OCI-LY1 (cell line): ENCODE measurements around the gene LMO1.

Experiments
- H2AFZ ChIP-seq: fragments of 200-600 bp; sonication (generic), shearing (Covaris generic); 2 replicates; pipeline ENCODE4 v1.6.0; 2014; ENCODE audit warnings: antibody characterized with exemption, mild to moderate bottlenecking, low read length
- H3F3A ChIP-seq: fragments of 200-600 bp; sonication (generic), shearing (Covaris generic); 2 replicates; pipeline ENCODE4 v1.6.0; 2014; ENCODE audit warnings: mild to moderate bottlenecking, antibody characterized with exemption, low read length, moderate library complexity; ENCODE audit not compliant: insufficient read depth
- H3K27ac ChIP-seq: fragments of 200-600 bp; sonication (generic); 2 replicates; pipeline ENCODE4 v1.5.1; 2014; ENCODE audit warnings: low read length, mixed run types, mild to moderate bottlenecking, low read depth; ENCODE audit not compliant: poor library complexity, severe bottlenecking
- H3K27me3 ChIP-seq: fragments of 200-600 bp; sonication (generic); 2 replicates; pipeline ENCODE4 v1.6.0; 2014; ENCODE audit warnings: antibody characterized with exemption, mild to moderate bottlenecking, low read length, moderate library complexity; ENCODE audit not compliant: insufficient read depth
- H3K36me3 ChIP-seq: fragments of 200-600 bp; sonication (generic); 2 replicates; pipeline ENCODE4 v1.6.1; 2014; ENCODE audit warnings: mild to moderate bottlenecking, antibody characterized with exemption, low read length, moderate library complexity, mixed read lengths; ENCODE audit not compliant: insufficient read depth
- H3K4me1 ChIP-seq: fragments of 200-600 bp; sonication (generic); 2 replicates; pipeline ENCODE4 v1.5.1; 2014; ENCODE audit warnings: mild to moderate bottlenecking, low read length, moderate library complexity; ENCODE audit not compliant: insufficient read depth, severe bottlenecking
- H3K4me2 ChIP-seq: fragments of 200-600 bp; sonication (generic), shearing (Covaris generic); 2 replicates; pipeline ENCODE4 v1.6.1; 2014; ENCODE audit warnings: low read length
- H3K4me3 ChIP-seq: fragments of 200-600 bp; sonication (generic); 2 replicates; pipeline ENCODE4 v1.5.1; 2014; ENCODE audit warnings: low read length, low read depth, mild to moderate bottlenecking, mixed read lengths; ENCODE audit not compliant: poor library complexity, severe bottlenecking
- H3K79me2 ChIP-seq: fragments of 200-600 bp; shearing (Covaris generic); 2 replicates; pipeline ENCODE4 v1.6.1; 2016; ENCODE audit warnings: mixed run types, low read length, mixed read lengths; ENCODE audit not compliant: insufficient read depth
- H3K9ac ChIP-seq: fragments of 200-600 bp; sonication (generic), shearing (Covaris generic); 2 replicates; pipeline ENCODE4 v1.6.1; 2014; ENCODE audit warnings: mild to moderate bottlenecking, low read length, mixed read lengths
- H3K9me2 ChIP-seq: fragments of 200-600 bp; sonication (generic), shearing (Covaris generic); 2 replicates; pipeline ENCODE4 v1.6.1; 2014; ENCODE audit warnings: low read depth, mild to moderate bottlenecking, low read length, mixed read lengths
- H3K9me3 ChIP-seq: fragments of 200-600 bp; shearing (Covaris generic); 2 replicates; pipeline ENCODE4 v1.6.1; 2014; ENCODE audit warnings: low read length, mixed read lengths
- H4K20me1 ChIP-seq: fragments of 200-600 bp; sonication (generic), shearing (Covaris generic); 2 replicates; pipeline ENCODE4 v1.6.0; 2016; ENCODE audit warnings: mild to moderate bottlenecking, low read length; ENCODE audit not compliant: insufficient read depth
- EZH2 ChIP-seq: fragments of 200-600 bp; sonication (generic), shearing (Covaris generic); IDR thresholded peaks from 2 replicates; pipeline ENCODE4 v1.8.0; 2017; ENCODE audit warnings: borderline replicate concordance, mixed run types, mild to moderate bottlenecking, antibody characterized with exemption, low read length, moderate library complexity, mixed read lengths
- TF ChIP-seq, protein P1 (sequence below): fragments of 200-600 bp; sonication (generic), shearing (Covaris generic); IDR thresholded peaks from 2 replicates; pipeline ENCODE4 v1.5.1; 2017; ENCODE audit warnings: mild to moderate bottlenecking, antibody characterized with exemption, low read length, moderate library complexity, mixed read lengths

Gene LMO1

DNA sequence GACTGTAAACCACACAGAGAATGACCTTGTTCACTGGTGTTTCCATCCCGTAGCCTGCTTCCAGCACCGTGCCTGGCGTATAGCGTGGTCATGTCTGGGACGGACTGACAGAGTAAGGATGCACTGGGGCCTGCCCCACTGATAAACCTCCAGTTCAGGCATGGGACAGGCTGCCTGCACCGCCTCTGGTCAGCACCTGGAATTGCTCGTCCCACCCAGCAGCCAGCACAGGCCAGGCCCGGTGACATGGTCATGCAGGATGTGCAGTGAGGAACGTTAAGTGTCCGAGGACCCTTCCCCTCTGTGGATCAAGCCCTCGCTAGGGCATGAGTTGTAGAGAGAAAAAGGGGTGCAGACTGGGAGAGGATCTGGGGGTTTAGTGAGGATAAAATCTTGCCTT, 44.8 kb downstream of the LMO1 start:
- no peak for TF ChIP-seq EZH2
- TF ChIP-seq, protein P1, sequence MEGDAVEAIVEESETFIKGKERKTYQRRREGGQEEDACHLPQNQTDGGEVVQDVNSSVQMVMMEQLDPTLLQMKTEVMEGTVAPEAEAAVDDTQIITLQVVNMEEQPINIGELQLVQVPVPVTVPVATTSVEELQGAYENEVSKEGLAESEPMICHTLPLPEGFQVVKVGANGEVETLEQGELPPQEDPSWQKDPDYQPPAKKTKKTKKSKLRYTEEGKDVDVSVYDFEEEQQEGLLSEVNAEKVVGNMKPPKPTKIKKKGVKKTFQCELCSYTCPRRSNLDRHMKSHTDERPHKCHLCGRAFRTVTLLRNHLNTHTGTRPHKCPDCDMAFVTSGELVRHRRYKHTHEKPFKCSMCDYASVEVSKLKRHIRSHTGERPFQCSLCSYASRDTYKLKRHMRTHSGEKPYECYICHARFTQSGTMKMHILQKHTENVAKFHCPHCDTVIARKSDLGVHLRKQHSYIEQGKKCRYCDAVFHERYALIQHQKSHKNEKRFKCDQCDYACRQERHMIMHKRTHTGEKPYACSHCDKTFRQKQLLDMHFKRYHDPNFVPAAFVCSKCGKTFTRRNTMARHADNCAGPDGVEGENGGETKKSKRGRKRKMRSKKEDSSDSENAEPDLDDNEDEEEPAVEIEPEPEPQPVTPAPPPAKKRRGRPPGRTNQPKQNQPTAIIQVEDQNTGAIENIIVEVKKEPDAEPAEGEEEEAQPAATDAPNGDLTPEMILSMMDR, result no peak
- Histone ChIP-seq H3K9me2 (no peaks in the 10 kb centered on the region), H3K9ac (no peak overlapping the region), H3K27ac (no peak overlapping the region), H3K9me3 (no peaks in the 10 kb centered on the region), H2AFZ (no peak overlapping the region), H3F3A (no peaks in the 10 kb centered on the region), H3K4me3 (no peak overlapping the region), H3K79me2 (no peaks in the 10 kb centered on the region), H4K20me1 (no peaks in the 10 kb centered on the region), H3K36me3 (no peaks in the 10 kb centered on the region), H3K27me3 (no peaks in the 10 kb centered on the region), H3K4me1 (no peaks in the 10 kb centered on the region), H3K4me2 (no peak overlapping the region)

DNA sequence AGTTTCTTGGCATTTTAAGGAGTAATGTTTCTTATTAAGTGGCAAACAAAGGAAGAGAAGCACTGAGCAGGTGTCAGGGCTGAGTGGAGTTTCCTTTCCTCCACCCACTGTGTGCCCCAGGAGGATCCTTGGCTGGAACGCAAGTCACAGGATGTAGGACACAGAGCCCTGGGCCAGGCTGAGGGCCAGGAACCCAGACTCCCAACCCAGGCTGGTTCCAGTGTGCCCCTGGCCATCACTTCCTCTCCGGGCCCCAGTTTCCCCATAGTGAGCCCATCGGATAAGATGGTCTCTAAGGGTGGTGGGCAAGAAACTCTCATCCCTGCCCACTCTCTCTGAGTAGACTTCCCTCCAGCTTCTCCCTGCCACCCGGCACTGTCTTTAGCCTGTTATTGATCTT, 45.3 kb downstream of the LMO1 start:
- no peaks in the 10 kb centered on the region for H4K20me1 ChIP-seq
- TF ChIP-seq, protein P1, result no peak
- no peak for TF ChIP-seq EZH2
- no peaks in the 10 kb centered on the region for H3K79me2 ChIP-seq
- H3K9me3 ChIP-seq, result no peaks in the 10 kb centered on the region
- no peaks in the 10 kb centered on the region for H3K27me3 ChIP-seq
- no peaks in the 10 kb centered on the region for H3K4me1 ChIP-seq
- H3K4me3 ChIP-seq, result no peak overlapping the region
- no peaks in the 10 kb centered on the region for H3F3A ChIP-seq
- H3K4me2 ChIP-seq, result no peak overlapping the region
- no peaks in the 10 kb centered on the region for H3K36me3 ChIP-seq
- no peaks in the 10 kb centered on the region for H3K9me2 ChIP-seq
- no peak overlapping the region for H3K9ac ChIP-seq
- H2AFZ ChIP-seq, result no peak overlapping the region
- H3K27ac ChIP-seq, result no peak overlapping the region

DNA sequence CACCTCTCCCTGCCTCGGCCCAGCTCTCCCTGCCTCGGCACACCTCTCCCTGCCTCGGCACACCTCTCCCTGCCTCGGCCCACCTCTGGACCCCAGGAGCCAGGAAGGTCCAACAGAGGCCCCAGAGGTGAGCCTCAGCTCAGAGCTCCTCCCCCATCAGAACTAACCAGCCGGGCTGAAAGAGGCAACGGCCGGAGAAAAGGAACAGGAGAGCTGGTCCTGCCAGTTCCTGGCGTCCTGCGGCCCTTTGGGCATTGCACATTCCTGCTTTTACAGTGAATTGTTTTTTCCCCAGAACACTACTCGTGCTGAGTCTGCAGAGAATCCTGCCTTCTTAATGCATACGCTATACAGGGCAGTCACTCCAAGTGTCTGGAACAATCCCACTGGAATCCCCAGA, 45.8 kb downstream of the LMO1 start:
- H3K9me3 ChIP-seq, result no peaks in the 10 kb centered on the region
- H3K9me2 ChIP-seq, result no peaks in the 10 kb centered on the region
- H3F3A ChIP-seq, result no peaks in the 10 kb centered on the region
- no peak overlapping the region for H3K4me3 ChIP-seq
- H4K20me1 ChIP-seq, result no peaks in the 10 kb centered on the region
- TF ChIP-seq EZH2, result no peak
- TF ChIP-seq, protein P1, result no peak
- H3K27ac ChIP-seq, result no peak overlapping the region
- H2AFZ ChIP-seq, result no peak overlapping the region
- H3K4me2 ChIP-seq, result no peak overlapping the region
- H3K79me2 ChIP-seq, result no peaks in the 10 kb centered on the region
- no peaks in the 10 kb centered on the region for H3K4me1 ChIP-seq
- H3K9ac ChIP-seq, result no peak overlapping the region
- H3K27me3 ChIP-seq, result no peaks in the 10 kb centered on the region
- no peaks in the 10 kb centered on the region for H3K36me3 ChIP-seq
